Measurements from ENCODE around the gene TIE1.

DNA sequence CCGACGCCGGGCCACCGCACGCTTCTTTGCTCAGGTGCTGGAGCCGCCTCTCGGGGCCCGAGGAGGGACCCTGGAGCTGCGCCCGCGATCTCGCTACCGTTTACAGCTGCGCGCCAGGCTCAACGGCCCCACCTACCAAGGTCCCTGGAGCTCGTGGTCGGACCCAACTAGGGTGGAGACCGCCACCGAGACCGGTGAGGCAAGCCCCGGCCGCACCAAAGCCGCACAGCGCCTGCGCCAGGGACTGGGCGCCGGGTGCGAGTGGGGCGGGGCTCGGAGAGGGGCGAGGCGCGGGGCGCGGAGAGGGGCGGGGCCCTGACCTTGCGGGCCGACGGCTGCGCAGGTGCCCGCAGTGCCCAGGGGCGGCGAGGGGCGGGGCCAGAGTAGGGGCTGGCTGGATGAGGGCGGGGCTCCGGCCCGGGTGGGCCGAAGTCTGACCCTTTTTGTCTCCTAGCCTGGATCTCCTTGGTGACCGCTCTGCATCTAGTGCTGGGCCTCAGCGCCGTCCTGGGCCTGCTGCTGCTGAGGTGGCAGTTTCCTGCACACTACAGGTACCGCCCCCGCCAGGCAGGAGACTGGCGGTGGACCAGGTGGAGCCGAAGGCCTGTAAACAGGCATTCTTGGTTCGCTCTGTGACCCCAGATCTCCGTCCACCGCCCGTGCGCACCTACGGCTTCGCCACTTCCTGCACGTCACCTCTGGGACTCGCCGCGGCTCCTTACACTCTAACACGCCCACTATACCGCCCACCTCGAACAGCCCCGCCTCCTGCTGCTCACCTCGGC is 48.2 kb downstream of the TIE1 start:
- TF ChIP-seq, protein P1, sequence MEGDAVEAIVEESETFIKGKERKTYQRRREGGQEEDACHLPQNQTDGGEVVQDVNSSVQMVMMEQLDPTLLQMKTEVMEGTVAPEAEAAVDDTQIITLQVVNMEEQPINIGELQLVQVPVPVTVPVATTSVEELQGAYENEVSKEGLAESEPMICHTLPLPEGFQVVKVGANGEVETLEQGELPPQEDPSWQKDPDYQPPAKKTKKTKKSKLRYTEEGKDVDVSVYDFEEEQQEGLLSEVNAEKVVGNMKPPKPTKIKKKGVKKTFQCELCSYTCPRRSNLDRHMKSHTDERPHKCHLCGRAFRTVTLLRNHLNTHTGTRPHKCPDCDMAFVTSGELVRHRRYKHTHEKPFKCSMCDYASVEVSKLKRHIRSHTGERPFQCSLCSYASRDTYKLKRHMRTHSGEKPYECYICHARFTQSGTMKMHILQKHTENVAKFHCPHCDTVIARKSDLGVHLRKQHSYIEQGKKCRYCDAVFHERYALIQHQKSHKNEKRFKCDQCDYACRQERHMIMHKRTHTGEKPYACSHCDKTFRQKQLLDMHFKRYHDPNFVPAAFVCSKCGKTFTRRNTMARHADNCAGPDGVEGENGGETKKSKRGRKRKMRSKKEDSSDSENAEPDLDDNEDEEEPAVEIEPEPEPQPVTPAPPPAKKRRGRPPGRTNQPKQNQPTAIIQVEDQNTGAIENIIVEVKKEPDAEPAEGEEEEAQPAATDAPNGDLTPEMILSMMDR (IDR thresholded peaks at IDR 0.05): peak in 2 of 6 experiments; percentile 10 to 14
- peak; percentile 9 to 64 for TF ChIP-seq POLR2AphosphoS5 (IDR thresholded peaks at IDR 0.05)
- TF ChIP-seq POLR2A (IDR thresholded peaks at IDR 0.05): peak in 2 of 4 donors; percentile 56 to 78
- TF ChIP-seq EP300 (IDR thresholded peaks at IDR 0.05): peak in 1 of 4 donors; percentile 7

All from upper lobe of left lung (tissue), 4 donors.